Activated CD4-positive, alpha-beta T cell treated with anti-CD3 and anti-CD28 coated beads, Interleukin-2, amount 10 ng/mL, durations not matched to agents 24 days and 14 days (primary cell): ENCODE data around the gene TPBGL. TPM values are rescaled to one million over a fixed set of nuclear protein-coding genes. Genes with fewer than 3 reads are reported as not detected.

Experiments
- DNase-seq: peaks from one replicate; pipeline ENCODE4 v3.0.0; 2022
- H3K27ac Mint-ChIP-seq: one replicate; pipeline ENCODE4 v1.8.0; 2022; ENCODE audit warnings: mild to moderate bottlenecking, mixed read lengths
- H3K27me3 Mint-ChIP-seq: one replicate; pipeline ENCODE4 v1.8.0; 2022; ENCODE audit warnings: mixed read lengths
- H3K36me3 Mint-ChIP-seq: one replicate; pipeline ENCODE4 v1.8.0; 2022; ENCODE audit warnings: low read depth, mild to moderate bottlenecking, mixed read lengths
- H3K4me1 Mint-ChIP-seq: one replicate; pipeline ENCODE4 v1.8.0; 2021; ENCODE audit warnings: mixed read lengths
- H3K4me3 Mint-ChIP-seq: one replicate; pipeline ENCODE4 v1.8.0; 2022; ENCODE audit warnings: mild to moderate bottlenecking, moderate library complexity, mixed read lengths
- H3K9me3 Mint-ChIP-seq: one replicate; pipeline ENCODE4 v1.8.0; 2021; ENCODE audit warnings: mixed read lengths
- intact Hi-C: fragments of 100-400 bp; cut with micrococcal nuclease; formaldehyde crosslinking; loops from one replicate; pipeline ENCODE4 v1.15.1; 2023
- total RNA-seq: library from RNA; stranded (reverse); gene quantifications from 2 replicates; pipeline ENCODE4 v1.2.3, GENCODE V29; 2022

The TPBGL gene
- total RNA-seq, 1 donor from 2014 or later: 0.61 TPM

- intact Hi-C loops: no loop called here
- Mint-ChIP-seq H3K27ac (no peak overlapping the region), H3K4me1 (peaks cover 2% of the 10 kb centered on the region), H3K36me3 (no peaks in the 10 kb centered on the region), H3K27me3 (no peaks in the 10 kb centered on the region), H3K4me3 (no peak overlapping the region), H3K9me3 (no peaks in the 10 kb centered on the region)
- no peak for DNase-seq
Measured at GRCh38 chr11:75289511-75289760, 48.9 kb downstream of the TPBGL start.

- Mint-ChIP-seq H3K4me3 (no peak overlapping the region), H3K9me3 (no peaks in the 10 kb centered on the region), H3K4me1 (peaks cover 2% of the 10 kb centered on the region), H3K36me3 (no peaks in the 10 kb centered on the region), H3K27ac (no peak overlapping the region), H3K27me3 (no peaks in the 10 kb centered on the region)
- intact Hi-C loops: no loop called here
- DNase-seq: no peak
Measured at GRCh38 chr11:75289919-75290318, 49.3 kb downstream of the TPBGL start.

GRCh38 chr11:75291741-75292140 is 51.2 kb downstream of the TPBGL start:
- Mint-ChIP-seq H3K27ac (no peak overlapping the region), H3K4me3 (no peak overlapping the region), H3K27me3 (no peaks in the 10 kb centered on the region), H3K36me3 (peaks cover 4% of the 10 kb centered on the region), H3K9me3 (no peaks in the 10 kb centered on the region), H3K4me1 (peaks cover 2% of the 10 kb centered on the region)
- no peak for DNase-seq
- intact Hi-C loops: no loop called here

DNA sequence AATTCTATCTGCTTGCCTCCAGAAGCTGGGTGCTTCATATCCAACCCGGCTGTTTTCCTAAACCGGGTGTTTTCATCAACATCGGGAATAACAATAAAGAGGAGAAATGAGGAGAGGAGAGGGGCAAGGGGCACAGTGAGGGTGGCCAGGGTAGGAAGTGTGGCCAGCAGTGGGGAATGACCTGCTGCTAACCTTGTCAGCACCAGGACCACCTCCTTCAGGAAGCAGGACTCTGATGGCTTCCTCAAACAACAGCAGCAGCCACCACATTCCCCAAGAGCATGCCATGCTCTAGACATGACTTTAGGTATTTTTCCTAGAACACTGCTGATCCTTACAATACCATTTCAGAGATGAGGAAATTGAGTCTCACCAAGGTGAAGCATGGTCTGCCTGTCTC is 52.4 kb downstream of the TPBGL start:
- DNase-seq: no peak
- H3K36me3 Mint-ChIP-seq: peaks cover 6% of the 10 kb centered on the region
- peaks cover 2% of the 10 kb centered on the region for H3K4me1 Mint-ChIP-seq
- intact Hi-C loops: no loop called here
- no peak overlapping the region for H3K27ac Mint-ChIP-seq
- no peaks in the 10 kb centered on the region for H3K9me3 Mint-ChIP-seq
- no peaks in the 10 kb centered on the region for H3K27me3 Mint-ChIP-seq
- no peak overlapping the region for H3K4me3 Mint-ChIP-seq

Other genes with a start within 250 kb of the TPBGL start
- gene OR2AT4, start 143.9 kb upstream of the TPBGL start, total RNA-seq: not detected in 2 replicates
- gene SLCO2B1, start 89.7 kb upstream of the TPBGL start, total RNA-seq: not detected in 2 replicates
- 22.7 and 23.8 TPM in 2 replicates for gene ARRB1, start 110.9 kb downstream of the TPBGL start, total RNA-seq
- gene RPS3, start 158.7 kb downstream of the TPBGL start, total RNA-seq: 3,383 and 3,385 TPM in 2 replicates
- gene KLHL35, start 192.4 kb downstream of the TPBGL start, total RNA-seq: 1.7 and 2.0 TPM in 2 replicates